NOMO-1 treated with DMSO at 0.1 percent for 48 hours (cell line): ENCODE data around the gene MKX.

Experiments
- DNase-seq: peaks from one replicate; lab custom pipeline; 2025; ENCODE audit not compliant: unreplicated experiment; lab: John Stamatoyannopoulos, UW

Gene MKX

GRCh38 chr10:27745732-27746396 lies at the start of gene MKX:
Gene MKX, minus strand, starts transcription at chr10:27745819. Its CDS starts 2,404 bp downstream, at chr10:27743415.
- no peak for DNase-seq

DNA sequence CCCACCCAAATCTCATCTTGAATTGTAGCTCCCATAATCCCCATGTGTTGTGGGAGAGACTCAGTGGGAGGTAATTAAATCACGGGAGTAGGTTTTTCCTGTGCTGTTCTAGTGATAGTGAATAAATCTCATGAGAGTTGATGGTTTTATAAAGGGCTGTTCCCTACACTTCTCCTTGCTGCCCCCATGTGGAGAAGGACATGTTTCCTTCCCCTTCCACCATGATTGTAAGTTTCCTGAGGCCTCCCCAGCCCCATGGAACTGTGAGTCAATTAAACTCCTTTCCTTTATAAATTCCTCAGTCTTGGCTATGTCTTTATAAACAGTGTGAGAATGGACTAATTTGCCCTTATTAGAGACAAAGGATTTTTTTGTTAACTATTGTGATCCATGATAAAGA lies 48.5 kb upstream of the MKX start:
- no peak for DNase-seq

DNA sequence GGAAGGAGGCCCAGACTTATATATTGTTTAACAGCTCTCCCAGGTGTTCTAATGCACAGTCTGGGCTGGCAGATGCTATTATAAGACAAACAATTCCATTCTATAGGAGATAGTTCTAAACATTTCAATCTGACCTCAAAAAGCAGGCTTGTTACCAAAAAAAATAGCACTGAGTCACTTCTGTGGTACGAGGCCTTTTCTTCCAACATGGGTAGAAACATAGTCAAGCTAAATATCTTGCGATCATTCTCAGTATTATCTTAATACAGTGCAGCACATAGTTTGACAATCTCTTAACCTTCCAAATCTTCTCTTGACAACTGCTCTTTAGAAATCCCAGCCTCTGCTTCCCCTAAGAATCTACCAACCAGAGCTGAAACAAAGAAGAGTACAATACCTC lies 46.6 kb upstream of the MKX start:
- no peak for DNase-seq

GRCh38 chr10:27784272-27784671 lies 38.7 kb upstream of the MKX start:
- no peak for DNase-seq

DNA sequence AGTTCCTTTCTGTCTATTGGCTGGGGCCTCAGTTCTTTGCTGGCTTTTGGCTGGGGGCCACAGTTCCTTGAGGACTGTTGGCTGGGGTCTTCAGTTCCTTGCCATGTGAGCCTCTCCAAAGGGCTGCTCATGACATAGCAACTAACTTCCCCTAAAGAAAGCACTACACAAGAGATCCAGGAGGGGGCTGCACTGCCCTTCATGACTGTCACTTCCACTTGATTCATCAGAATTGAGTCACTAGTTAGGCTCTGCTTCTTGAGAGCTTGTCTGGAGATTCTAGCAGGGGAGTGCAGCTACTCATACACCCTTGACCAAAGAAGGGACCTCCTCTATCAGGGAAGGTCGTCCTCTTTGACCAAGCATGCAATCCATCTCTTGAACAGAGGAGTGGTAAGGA lies 38.0 kb upstream of the MKX start:
- peak; percentile 69 for DNase-seq

DNA sequence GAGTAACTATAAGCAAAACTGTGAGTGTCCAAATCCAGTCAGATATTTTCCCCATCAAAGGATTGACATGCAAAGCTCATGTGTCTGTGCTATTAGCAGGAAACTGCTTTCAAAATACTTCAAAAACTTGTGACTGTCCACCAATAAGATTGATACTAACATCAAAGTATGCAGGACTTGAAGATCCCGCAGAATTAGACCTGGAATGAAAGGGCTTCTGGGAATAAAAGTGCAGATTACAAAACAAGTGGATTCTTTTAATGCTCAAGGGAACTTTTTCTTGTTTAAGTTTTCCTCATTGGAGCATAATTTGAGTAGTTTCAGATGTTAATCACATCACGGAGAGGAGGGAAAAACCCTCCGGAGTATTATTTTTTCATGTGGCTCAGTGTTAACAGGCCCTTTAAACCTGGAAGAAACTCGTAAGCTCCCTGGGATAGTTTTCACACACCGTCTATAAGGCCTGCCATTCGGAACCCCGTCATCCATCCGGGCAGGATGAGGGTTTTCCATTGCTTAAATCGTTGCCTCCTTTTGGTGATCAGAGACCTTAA lies 33.9 kb upstream of the MKX start:
- DNase-seq = no peak

DNA sequence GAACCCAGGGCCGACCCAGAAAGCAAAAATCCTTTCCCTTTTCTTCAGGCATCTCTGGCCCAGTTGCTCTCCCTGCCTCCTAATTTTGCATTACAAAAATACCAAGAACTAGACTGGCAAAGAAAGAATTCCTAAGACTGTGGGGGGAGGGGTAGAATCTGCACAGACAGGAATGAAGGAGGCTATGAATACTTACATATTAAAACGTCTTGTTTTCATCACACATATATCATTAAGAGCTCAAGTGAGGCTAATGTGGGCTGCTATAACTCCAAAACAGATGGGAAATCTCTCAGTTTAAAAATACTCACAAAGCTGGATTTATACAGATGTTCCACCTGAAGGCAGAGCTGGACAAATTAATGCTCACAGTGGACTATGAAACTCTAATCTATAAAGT lies 29.2 kb upstream of the MKX start:
- no peak for DNase-seq

GRCh38 chr10:27771231-27771630 lies 25.6 kb upstream of the MKX start:
- DNase-seq = no peak

DNA sequence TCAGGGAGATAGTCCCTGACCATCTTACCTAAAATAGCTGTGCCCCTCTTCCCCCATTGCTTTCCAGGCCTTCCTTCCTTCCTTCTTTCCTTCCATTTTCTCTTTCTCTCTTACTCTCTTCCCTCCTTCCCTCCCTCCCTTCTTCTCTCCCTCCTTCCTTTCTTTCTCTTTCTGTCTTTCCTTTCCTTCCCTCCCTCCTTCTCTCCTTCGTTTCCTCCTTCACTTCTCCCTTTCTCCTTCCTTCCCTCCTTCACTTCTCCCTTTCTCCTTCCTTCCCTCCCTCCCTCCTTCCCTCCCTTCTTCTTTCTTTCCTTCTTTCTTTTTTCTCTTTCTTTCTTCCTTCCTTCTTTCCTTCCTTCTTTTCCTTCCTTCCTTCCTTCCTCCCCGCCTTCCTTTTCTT lies 24.6 kb upstream of the MKX start:
- no peak for DNase-seq

DNA sequence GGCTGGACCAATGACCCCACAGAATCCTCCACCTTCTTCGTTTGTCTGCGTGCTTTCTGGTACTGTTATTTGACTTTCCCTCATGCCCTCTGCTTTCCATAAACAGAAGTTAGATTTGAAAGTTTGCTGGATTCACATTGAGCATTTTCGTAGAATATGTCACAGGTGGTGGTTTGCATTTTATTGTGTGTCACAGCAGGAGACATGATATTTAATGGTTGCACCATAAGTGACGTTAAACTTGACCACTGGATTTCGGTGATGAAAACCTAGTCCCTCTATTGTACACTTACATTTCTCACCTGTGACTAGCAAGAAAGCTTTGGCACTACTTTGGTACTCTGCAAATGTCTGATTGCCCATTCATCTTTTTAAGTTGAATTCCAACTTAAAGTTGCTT lies 15.2 kb upstream of the MKX start:
- no peak for DNase-seq

DNA sequence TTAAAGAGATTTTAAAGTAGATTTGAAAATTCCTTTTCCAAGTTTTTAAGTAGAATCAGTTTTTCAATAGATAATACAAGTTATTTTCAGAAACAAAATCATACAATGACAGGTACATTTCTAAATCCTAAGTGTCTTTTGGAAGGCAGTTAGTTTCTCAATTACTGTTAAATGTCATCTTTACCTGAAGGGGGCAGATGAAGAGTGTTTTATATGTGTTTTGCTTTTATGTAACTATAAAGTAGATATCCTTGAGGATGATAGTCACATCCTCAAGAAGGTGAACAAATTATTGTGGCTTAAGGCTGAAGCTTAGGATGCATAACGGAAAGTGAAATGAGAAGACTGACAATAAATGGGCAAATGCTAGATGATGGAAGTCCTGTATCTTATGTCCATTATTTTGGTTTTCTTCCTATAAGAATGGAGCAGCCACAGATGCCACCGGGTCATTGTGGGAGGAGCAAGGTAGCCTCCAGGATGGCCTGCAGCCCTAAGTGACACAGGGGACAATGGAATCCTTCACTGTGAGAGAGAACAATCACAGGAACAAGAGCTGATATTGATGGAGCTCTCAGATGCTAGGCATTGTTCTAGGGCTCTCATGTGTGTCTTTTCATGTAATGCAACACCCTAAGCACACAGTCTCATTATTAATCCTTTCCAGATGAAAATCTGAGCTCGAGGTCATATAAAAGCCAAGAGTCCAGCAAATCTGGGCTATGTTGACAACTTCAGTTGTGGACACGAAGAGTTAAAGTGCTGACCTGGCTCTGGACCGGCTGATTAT lies 14.1 kb upstream of the MKX start:
- no peak for DNase-seq

DNA sequence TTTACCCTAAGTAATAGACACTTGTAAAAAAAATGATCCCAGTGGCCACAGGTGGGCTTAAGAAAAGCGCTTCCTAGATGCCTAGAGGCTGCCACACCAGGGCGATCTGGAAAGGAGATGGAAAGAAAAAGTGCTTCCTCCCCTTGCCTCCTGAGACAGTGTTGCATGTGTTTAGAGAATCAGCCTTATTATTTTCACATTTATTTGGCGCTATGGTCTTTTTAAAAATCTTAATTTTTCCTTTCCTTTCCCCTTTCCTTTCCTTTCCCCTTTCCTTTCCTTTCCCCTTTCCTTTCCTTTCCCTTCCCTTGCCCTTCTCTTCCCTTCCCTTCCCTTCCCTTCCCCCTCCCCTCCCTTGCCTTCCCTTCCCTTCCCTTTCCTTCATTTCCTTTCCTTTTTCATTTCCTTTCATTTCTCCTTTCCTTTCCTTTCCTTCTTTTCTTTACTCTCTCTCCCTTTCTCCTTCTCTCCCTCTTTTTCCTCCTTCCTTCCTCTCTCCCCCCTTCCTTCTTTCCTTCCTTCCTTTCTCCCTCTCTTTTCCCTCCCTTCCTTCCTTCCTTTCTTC lies 7.1 kb upstream of the MKX start:
- DNase-seq = no peak

DNA sequence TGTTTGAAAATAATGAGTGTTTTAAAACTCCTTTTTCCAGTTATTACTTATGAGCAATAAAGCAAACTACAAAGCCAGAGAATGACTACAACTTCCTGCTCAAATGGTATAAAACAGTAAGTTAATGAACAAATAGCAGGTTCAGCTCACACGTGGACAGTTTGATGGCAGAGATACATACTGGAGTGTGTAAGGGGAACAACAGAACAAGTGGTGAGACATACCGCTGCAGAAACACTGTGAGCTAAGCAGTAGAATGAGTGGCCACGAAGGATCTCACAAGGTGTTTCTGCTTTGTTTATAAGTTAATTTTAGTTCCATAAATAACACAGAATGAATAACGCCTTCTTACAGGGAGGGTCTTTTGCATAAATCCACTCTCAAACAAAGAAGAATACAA lies 3.0 kb upstream of the MKX start:
- DNase-seq = no peak

GRCh38 chr10:27747096-27747451 lies 1.5 kb upstream of the MKX start:
- DNase-seq = no peak

- DNase-seq = no peak
Measured at GRCh38 chr10:27746397-27747095, 927 bp upstream of the MKX start.

DNA sequence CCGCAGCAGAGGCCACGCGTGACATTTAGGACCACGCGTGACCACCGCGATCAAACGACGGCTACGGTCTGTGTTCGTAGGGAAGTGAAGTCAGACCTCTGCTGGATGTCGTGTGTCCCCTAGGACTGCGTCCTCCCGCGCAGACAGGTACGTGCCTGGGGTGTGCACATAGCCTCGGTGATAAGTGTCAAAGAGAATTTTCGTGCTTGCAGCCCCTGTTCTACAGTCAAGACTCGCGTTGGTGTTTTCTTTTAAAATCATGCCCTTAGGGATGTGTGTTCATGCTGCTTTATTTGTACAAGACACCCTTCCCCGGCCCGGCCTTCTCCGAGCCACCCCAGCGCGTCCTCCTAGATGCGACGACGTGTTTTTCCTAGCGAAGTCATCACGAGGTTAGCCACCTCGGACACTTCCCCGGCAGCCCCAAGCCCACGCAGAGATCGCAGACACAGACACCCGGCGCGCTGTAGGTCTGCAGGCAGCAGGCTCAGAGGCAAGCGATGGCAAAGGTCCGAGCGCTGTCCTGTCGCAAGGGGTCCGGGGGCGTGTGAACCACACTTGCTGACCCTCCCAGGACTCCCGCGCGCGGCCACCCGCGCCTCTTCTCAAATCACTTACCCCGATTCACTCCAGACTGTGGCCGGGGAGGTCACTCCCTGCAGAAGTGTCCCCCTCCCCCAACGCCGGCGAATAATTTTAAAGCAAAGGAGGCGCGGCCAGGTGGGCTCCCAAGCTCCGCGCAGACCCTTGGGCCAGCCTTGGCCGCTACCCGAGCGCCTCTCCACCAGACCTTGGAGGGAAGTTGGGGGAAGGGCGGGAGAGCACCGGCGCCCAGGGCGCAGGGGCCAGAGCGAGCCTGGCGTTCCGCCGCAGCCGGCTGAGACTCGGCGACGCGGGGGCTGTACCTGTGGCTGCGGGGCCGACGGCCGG lies 552 bp downstream of the MKX start:
- no peak for DNase-seq

- DNase-seq = peak; percentile 11
Measured at GRCh38 chr10:27743877-27744801, 1.5 kb downstream of the MKX start.

DNA sequence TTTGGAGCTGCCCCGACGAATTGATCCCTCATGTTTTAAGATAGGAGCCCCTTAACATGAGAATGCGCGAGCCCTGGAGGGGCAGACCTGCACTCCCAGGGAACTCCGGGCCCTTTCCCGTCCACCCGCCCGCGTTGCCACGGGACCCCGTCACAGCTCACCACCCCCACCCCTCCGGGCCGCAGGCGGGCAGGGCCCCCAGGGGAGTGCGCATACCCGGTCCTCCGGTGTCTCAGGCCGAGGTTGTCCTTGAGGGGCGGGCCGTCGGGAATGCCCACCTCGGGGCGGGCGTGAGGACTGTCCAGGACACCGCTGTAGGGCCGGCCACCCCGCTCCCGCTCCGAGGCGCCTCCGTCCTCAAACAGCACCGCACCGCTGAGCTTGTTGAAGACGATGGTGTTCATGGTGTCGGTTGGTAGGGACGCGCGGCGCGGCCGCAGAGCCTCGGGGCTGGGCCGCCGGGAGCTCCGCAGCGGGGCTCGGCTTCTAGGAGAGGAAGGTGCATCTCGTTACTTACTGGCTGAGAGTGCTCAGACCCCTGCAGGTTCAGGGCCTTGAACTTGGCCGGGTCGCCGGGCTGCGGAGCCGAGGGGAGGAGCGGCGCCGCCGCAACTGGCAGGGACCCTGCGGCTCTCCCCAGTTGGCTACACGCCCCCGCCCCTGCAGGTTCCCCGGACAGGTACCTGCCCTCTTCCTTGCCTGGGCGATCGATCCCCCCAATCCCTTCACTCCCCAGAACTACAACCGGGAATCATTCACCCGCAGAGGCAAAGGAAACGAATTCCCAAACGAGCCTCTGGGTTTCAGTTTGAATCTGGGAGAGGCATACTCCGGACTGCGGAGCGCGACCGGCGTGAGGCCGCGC lies 2.4 kb downstream of the MKX start:
- no peak for DNase-seq
